NK-92 treated with Interleukin-12 subunit alpha and Interleukin-12 subunit beta, amount 100 ng/mL, for 24 hours (cell line): Measurements from ENCODE around the gene PDIA6.
"Not testable (repeated sequence)": the region's sequence is repeated elsewhere in the genome, so short reads cannot be mapped to it uniquely, and the experiment has no call there.

Experiments
- DNase-seq: peaks from one replicate; lab custom pipeline; 2025; lab: John Stamatoyannopoulos, UW

The PDIA6 gene

GRCh38 chr2:10810202-10811161 lies 2.1 kb downstream of the PDIA6 start:
- DNase-seq, result no peak

- no peak for DNase-seq
These were observed 6.0 kb downstream of the PDIA6 start for GRCh38 chr2:10806543-10806942.

GRCh38 chr2:10805990-10806389 lies 6.6 kb downstream of the PDIA6 start:
- DNase-seq, result not testable (repeated sequence)

- DNase-seq, result no peak
These were observed 9.9 kb downstream of the PDIA6 start for GRCh38 chr2:10802657-10803056.

GRCh38 chr2:10800163-10800562 lies 12.4 kb downstream of the PDIA6 start:
- DNase-seq, result no peak

GRCh38 chr2:10798783-10799182 lies 13.8 kb downstream of the PDIA6 start:
- no peak for DNase-seq

GRCh38 chr2:10796703-10797102 lies 15.9 kb downstream of the PDIA6 start:
- DNase-seq, result no peak

GRCh38 chr2:10795508-10796046 lies 17.0 kb downstream of the PDIA6 start:
- no peak for DNase-seq

GRCh38 chr2:10794876-10795275 lies 17.7 kb downstream of the PDIA6 start:
- no peak for DNase-seq

- no peak for DNase-seq
These were observed 18.8 kb downstream of the PDIA6 start for GRCh38 chr2:10793816-10794215.

GRCh38 chr2:10792660-10793400 lies 19.8 kb downstream of the PDIA6 start:
- DNase-seq, result no peak

- DNase-seq, result no peak
These were observed 20.5 kb downstream of the PDIA6 start for GRCh38 chr2:10792001-10792634.

- DNase-seq, result no peak
These were observed 22.2 kb downstream of the PDIA6 start for GRCh38 chr2:10790228-10790973.

GRCh38 chr2:10788855-10789254 lies 23.7 kb downstream of the PDIA6 start:
- no peak for DNase-seq

GRCh38 chr2:10787176-10787968 lies 25.2 kb downstream of the PDIA6 start:
- no peak for DNase-seq

- no peak for DNase-seq
These were observed 26.2 kb downstream of the PDIA6 start for GRCh38 chr2:10786240-10786982.

GRCh38 chr2:10785260-10785659 lies 27.3 kb downstream of the PDIA6 start:
- DNase-seq, result no peak

- DNase-seq, result no peak
These were observed 27.9 kb downstream of the PDIA6 start for GRCh38 chr2:10784719-10785118.

- no peak for DNase-seq
These were observed 29.2 kb downstream of the PDIA6 start for GRCh38 chr2:10783421-10783820.

GRCh38 chr2:10781746-10782145 lies 30.8 kb downstream of the PDIA6 start:
- no peak for DNase-seq
